ENCODE measurements around the gene FOSL1.

The FOSL1 gene

DNA sequence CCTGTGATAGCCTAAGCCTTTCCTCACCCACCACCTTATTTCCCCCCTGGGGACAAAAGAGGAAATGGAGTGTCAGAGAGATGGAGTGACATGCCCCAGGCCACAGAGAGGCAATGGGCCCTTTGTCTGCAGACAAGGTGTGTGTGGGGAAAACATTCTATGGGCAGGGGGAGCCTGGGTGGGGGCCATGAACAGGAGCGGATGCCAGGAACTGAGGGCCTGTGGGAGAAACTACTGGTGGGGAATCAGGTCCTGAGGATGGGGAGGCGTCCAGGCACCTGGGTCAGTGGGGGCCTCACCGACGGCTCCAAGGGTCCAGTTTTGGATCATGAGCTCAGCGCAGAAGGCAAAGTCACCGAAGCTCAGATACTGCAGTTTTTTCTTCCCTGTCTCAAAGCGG, 15.0 kb downstream of the FOSL1 start:
- no peak for DNase-seq (ENCODE audit: low read depth, low spot score)
- no peak overlapping the region for H3K4me3 ChIP-seq (ENCODE audit: low read length)

- H3K4me3 ChIP-seq (ENCODE audit: low read length), result no peak overlapping the region
- peak; percentile 71 for DNase-seq (ENCODE audit: low read depth, low spot score)
Measured at GRCh38 chr11:65884716-65885092, 15.5 kb downstream of the FOSL1 start.

DNA sequence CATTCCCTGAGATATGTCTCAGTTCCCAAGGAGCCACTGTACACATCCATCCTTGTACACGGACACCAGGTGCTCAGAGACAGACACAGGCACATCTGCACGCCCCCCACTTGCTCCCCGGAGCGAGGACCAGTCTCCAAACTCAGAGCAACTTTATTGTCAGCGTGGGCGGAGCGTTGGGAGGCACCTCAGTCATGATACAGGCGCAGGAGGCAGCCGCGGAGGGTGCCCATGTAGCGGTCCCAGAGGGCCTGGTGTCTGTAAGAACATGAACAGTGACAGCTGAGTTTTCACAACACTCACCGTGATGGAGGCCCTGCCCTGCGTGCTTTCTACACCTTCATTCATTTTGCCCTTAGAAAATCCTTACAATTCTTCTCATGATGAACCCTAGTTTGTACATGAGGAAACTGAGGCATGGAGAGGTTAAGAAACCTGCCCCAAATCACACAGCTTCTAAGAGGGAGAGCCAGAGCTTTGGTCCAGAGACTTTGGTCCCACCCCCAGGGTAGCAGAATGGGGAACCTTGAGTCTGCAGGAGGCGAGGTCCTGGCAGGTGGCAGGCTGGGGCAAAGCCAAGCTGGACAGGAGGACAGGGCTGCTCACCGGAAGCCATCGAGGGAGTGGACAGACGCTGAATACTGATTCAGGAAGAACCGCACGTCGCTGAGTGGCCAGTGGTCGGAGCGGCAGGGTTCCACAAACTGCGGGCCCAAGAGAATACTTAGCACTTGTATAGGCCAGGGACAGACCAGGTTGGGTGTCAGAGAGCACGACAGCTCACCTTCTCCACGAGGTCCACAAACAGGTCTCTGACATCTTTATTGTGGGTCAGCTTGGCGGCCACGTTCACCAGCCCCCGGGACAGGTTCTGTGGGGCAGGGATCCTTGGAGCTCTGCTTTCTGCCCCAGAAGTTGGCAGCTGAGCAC, 16.1 kb downstream of the FOSL1 start:
- no peak overlapping the region for H3K4me3 ChIP-seq (ENCODE audit: low read length)
- no peak for DNase-seq (ENCODE audit: low read depth, low spot score)

DNA sequence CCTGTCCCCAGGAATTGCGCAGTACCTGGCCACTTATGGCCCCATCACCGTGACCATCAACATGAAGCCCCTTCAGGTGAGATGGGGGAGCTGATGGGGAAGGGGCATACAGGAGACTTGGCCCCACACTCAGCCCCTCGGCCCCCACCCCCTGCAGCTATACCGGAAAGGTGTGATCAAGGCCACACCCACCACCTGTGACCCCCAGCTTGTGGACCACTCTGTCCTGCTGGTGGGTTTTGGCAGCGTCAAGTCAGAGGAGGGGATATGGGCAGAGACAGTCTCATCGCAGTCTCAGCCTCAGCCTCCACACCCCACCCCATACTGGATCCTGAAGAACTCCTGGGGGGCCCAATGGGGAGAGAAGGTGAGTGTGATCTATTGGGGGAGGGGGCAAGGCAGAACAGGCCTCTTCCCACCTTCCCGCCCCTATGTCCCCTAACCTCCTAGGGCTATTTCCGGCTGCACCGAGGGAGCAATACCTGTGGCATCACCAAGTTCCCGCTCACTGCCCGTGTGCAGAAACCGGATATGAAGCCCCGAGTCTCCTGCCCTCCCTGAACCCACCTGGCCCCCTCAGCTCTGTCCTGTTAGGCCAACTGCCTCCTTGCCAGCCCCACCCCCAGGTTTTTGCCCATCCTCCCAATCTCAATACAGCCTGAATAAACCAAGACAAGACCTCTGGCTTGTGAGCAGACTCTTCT, 17.0 kb downstream of the FOSL1 start:
- H3K4me3 ChIP-seq (ENCODE audit: low read length), result no peak overlapping the region
- DNase-seq (ENCODE audit: low read depth, low spot score), result no peak

GRCh38 chr11:65882120-65883057, 17.8 kb downstream of the FOSL1 start:
- no peak for DNase-seq (ENCODE audit: low read depth, low spot score)
- H3K4me3 ChIP-seq (ENCODE audit: low read length), result no peak overlapping the region

- DNase-seq (ENCODE audit: low read depth, low spot score), result no peak
- no peak overlapping the region for H3K4me3 ChIP-seq (ENCODE audit: low read length)
Measured at GRCh38 chr11:65880844-65881421, 19.3 kb downstream of the FOSL1 start.

GRCh38 chr11:65880027-65880426, 20.2 kb downstream of the FOSL1 start:
- H3K4me3 ChIP-seq (ENCODE audit: low read length), result peak overlapping the region; percentile 41

DNA sequence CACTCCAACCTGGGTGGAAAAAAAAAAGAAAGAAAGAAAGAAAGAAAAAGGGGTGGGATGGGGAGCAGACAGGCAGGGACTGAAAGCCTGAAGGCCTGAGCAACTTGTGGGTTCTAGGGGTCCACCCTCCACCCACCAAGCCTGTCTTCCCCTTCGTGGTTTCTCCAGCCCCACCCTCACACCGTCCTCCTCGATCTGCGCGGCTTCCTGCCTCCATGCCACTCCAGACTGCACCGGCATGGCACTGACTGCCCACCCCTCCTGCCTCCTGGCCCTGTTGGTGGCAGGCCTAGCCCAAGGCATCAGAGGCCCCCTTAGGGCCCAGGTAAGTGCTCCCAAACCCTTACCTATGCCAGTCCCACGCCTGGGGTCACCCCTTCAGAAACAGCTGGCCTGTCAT, 20.6 kb downstream of the FOSL1 start, which contains the start of gene CTSW:
TSS of gene CTSW (plus strand) at position 221 of the 400 bp plus-strand sequence. CDS start at position 239, 18 bp downstream.
- peak within 1 kb of the TSS; percentile 41 for H3K4me3 ChIP-seq (ENCODE audit: low read length)
- peak; percentile 44 for DNase-seq (ENCODE audit: low read depth, low spot score)

More at GRCh38 chr11:65880027-65880426, 20.2 kb downstream of the FOSL1 start:
- no peak for DNase-seq (ENCODE audit: low read depth, low spot score)

- DNase-seq (ENCODE audit: low read depth, low spot score), result peak; percentile 80
- H3K4me3 ChIP-seq (ENCODE audit: low read length), result peak overlapping the region; percentile 65
Measured at GRCh38 chr11:65873318-65874156, 26.7 kb downstream of the FOSL1 start.

DNA sequence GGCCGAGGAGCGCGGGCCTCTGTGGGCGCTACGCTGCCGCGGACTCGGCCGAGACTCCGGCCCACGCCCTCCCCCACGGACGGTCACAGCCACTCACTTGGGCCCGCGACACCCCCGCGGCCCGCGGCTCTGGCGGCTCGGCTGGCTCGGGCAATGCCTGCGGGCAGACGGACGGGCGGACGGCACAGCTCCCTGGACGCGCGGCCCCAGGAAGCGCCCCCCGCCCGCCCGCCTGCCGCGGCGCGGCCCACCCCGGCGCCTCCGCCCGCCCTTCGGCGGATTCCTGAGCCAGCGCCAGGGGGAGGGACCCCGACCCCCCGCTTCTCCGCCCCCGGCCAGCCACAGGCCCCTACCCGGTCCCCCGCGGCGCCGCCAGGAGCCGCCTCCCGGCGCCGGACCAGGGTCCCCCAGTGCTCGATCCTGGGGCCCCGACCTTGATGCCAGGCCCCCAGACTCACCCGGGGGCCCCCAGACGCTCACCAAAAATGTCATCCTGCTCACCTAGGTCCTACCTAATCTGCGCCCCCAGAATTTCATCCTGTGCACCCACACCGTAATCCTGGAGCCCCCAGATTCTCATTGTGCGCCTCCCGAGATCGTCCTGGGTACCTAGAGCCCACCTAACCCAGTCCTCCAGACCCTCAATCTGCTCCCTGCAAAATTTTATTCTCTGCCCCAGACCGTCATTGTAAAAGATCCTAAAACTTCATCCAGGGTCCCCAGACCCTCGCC, 27.4 kb downstream of the FOSL1 start, which contains the start of gene EFEMP2:
TSS of gene EFEMP2 (minus strand) at position 215 of the 732 bp plus-strand sequence. CDS start 446 bp downstream, outside the sequence.
- no peak for DNase-seq (ENCODE audit: low read depth, low spot score)
- peak within 1 kb of the TSS; percentile 65 for H3K4me3 ChIP-seq (ENCODE audit: low read length)

GRCh38 chr11:65871811-65872548, 28.2 kb downstream of the FOSL1 start:
- DNase-seq (ENCODE audit: low read depth, low spot score), result no peak

DNA sequence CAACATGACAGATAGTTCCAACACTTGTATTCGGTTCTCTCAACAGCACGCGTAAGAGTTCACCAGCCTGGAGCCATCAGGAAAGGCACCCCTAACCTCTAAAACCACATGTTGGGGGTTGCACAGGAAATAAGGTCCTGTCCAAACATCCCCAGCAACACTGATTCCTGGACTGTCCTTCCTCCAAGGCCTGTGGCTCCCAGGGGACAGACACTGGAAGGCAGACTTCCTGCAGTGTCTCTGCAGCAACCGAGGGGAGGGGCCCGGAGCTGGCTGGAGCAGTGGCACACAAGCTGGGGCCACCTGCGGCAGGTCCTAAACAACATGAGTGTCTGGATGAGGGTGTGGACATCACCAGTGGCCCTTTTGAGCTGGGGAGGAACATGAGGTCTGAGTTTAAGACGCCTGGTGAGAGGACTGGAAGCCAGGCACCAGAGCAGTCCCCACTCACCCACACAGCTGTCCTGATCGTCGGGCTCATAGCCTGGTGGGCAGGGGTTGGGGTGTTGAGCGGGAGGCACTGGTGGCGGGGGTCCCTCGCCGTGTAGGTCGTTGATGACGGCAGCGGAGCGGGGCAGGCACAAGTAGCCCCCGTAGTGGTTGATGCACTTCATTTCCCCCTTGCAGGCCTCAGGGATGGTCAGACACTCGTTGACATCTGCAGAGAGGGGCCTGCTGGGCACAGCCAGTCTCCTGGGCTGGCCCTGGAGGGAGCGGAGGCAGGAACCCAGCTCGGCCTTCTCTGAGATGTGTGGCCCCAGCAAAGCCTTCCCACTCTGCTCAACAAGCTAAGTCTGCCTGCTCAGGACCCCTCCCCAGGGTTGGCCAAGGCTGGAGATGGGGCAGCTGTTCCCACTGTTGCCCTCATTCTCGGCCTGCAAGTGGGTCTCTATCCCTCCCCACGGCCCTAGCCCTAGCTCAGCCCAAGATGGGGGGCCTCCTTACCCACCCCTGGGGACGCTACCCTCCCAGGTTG, 29.2 kb downstream of the FOSL1 start:
- no peak overlapping the region for H3K4me3 ChIP-seq (ENCODE audit: low read length)
- DNase-seq (ENCODE audit: low read depth, low spot score), result no peak

More at GRCh38 chr11:65871811-65872548, 28.2 kb downstream of the FOSL1 start:
- H3K4me3 ChIP-seq (ENCODE audit: low read length), result no peak overlapping the region

DNA sequence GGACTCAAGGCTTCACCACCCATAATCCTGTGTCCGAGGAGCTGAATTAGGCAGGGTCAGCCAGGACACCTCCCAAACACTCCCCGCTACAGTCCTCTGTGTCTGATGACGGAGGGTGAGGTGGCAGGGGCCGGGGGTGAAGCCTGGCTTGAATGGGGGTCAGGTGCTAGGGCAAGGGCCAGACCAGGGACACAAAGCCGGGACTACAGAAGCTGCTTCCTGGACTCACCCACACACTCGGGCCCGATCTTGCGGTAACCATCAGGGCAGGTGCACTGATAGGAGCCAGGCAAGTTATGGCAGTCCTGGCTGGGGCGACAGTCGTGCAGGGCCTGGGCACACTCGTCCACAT, 29.9 kb downstream of the FOSL1 start:
- no peak overlapping the region for H3K4me3 ChIP-seq (ENCODE audit: low read length)
- no peak for DNase-seq (ENCODE audit: low read depth, low spot score)

GRCh38 chr11:65869643-65870306, 30.4 kb downstream of the FOSL1 start:
- no peak overlapping the region for H3K4me3 ChIP-seq (ENCODE audit: low read length)
- no peak for DNase-seq (ENCODE audit: low read depth, low spot score)

DNA sequence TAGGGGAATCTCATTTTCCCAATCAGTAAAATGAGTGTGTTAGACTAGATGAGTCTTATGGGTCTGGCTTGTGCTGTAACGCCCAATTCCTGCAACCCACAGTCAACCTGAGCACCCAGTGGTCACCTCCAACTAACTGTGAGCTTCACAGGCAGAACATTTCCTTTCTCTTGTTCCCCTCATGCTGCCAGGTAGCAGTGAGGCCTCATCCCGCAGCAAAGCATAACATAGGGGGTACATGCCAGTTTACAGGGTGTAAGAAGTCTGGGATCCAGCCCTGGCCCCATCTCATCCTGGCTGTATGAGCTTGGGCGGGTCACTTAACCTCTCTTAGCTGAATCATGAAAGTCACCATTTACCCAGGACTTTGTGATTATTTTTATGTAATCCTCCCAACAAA, 31.3 kb downstream of the FOSL1 start:
- no peak overlapping the region for H3K4me3 ChIP-seq (ENCODE audit: low read length)
- DNase-seq (ENCODE audit: low read depth, low spot score), result no peak
